Caco-2 (cell line): Measurements from ENCODE around the gene FARP1. TPM values are rescaled to one million over a fixed set of nuclear protein-coding genes. Genes with fewer than 3 reads are reported as not detected.

ENCODE experiments used
- BruUV-seq: library from RNA; stranded (reverse); fragments of 400-500 nt; replicated peaks from 2 replicates; lab custom pipeline; 2021; lab: Mats Ljungman, UMichigan
- CTCF ChIA-PET: fragments of 300-600 bp; sonication (Branson Sonifier 250); formaldehyde crosslinking; loops from one replicate; lab custom pipeline; 2022; ENCODE audit warnings: antibody characterized with exemption; lab: Charles Lee
- POLR2A ChIA-PET: fragments of 300-600 bp; sonication (Branson Sonifier 250); formaldehyde crosslinking; loops from one replicate; lab custom pipeline; 2022; ENCODE audit warnings: antibody characterized with exemption; lab: Charles Lee
- DNase-seq, 2 experiments: peaks; one replicate each; pipeline versions ENCODE4 v3.0.0 to v3.0.0-alpha.2; 2020 to 2022
- H3K27me3 ChIP-seq: replicated peaks from 2 replicates; pipeline ENCODE4 v1.6.0; 2011; ENCODE audit warnings: low read length; ENCODE audit not compliant: control insufficient read depth, insufficient read depth
- H3K36me3 ChIP-seq: 2 replicates; pipeline ENCODE4 v1.5.1; 2011; ENCODE audit warnings: low read length; ENCODE audit not compliant: control insufficient read depth, insufficient read depth
- H3K4me1 ChIP-seq: fragments of 250-450 bp; sonication (Bioruptor Pico); 2 replicates; pipeline ENCODE4 v1.5.1; 2020; ENCODE audit warnings: mild to moderate bottlenecking
- H3K4me3 ChIP-seq: 2 replicates; pipeline ENCODE4 v1.5.1; 2011; ENCODE audit warnings: low read depth, mild to moderate bottlenecking, control low read depth, low read length
- H3K9me3 ChIP-seq: fragments of 250-450 bp; sonication (Bioruptor Pico); 2 replicates; pipeline ENCODE4 v1.5.1; 2020; ENCODE audit warnings: mild to moderate bottlenecking, moderate library complexity
- H3K27ac Mint-ChIP-seq: one replicate; pipeline ENCODE4 v1.8.0; 2022; ENCODE audit warnings: mixed read lengths; ENCODE audit not compliant: unreplicated experiment
- H3K27me3 Mint-ChIP-seq: one replicate; pipeline ENCODE4 v1.8.0; 2022; ENCODE audit warnings: mixed read lengths; ENCODE audit not compliant: insufficient read depth, unreplicated experiment
- H3K36me3 Mint-ChIP-seq: one replicate; pipeline ENCODE4 v1.8.0; 2022; ENCODE audit warnings: mild to moderate bottlenecking, mixed read lengths; ENCODE audit not compliant: insufficient read depth, unreplicated experiment
- H3K4me1 Mint-ChIP-seq: one replicate; pipeline ENCODE4 v1.8.0; 2022; ENCODE audit warnings: low read depth, mixed read lengths; ENCODE audit not compliant: unreplicated experiment
- H3K4me3 Mint-ChIP-seq: one replicate; pipeline ENCODE4 v1.8.0; 2022; ENCODE audit warnings: mild to moderate bottlenecking, moderate library complexity, mixed read lengths; ENCODE audit not compliant: unreplicated experiment
- H3K9me3 Mint-ChIP-seq: one replicate; pipeline ENCODE4 v1.8.0; 2022; ENCODE audit warnings: mixed read lengths; ENCODE audit not compliant: unreplicated experiment
- intact Hi-C: fragments of 100-400 bp; cut with micrococcal nuclease; formaldehyde crosslinking; loops from one replicate; pipeline ENCODE4 v1.10.0; 2022; ENCODE audit not compliant: unreplicated experiment
- total RNA-seq: library from RNA; stranded (reverse); gene quantifications from 2 replicates; pipeline ENCODE4 v1.2.3, GENCODE V29; 2022
- TF ChIP-seq, protein P1 (sequence below), 2 experiments: fragments of 200-600 bp in 1 of 2; IDR thresholded peaks; 1 replicate in 1 of 2; 2 replicates in 1 of 2; pipeline versions ENCODE4 v1.5.1 to v1.8.0; 2011 to 2022; ENCODE audit warnings: antibody characterized with exemption in 1 of 2, control low read depth in 1 of 2, inconsistent platforms in 1 of 2, low read depth in 1 of 2, low read length in 1 of 2, mild to moderate bottlenecking in 1 of 2, moderate library complexity in 1 of 2; ENCODE audit not compliant: insufficient read depth in 1 of 2, severe bottlenecking in 1 of 2, unreplicated experiment in 1 of 2

FARP1 gene
- total RNA-seq, 1 experiment from 2014 or later: 189 TPM

DNA sequence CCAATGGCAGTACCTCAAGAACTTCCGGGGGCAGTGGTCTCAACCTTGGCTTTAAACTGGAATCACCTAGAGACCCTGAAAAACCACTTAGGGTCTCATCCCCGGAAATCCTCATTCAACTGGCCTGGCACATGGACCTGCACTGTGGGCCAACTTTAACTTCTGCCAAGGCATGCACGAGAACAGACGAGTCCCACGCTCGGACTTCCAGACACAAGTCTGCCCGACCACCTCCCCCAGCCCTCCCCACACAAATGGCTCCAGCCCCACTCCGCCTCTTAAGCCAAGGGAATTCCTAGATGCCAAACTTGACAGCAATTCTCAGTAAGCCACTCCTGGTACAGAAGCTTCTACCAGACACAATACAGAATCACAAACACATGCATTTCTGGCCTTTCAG, 320.1 kb downstream of the FARP1 start:
- BruUV-seq: no TSS peak
- Histone ChIP-seq H3K36me3 (peaks cover 3% of the 10 kb centered on the region), H3K4me1 (no peaks in the 10 kb centered on the region), H3K9me3 (no peaks in the 10 kb centered on the region), H3K27me3 (no peaks in the 10 kb centered on the region), H3K4me3 (no peak overlapping the region)
- H3K27ac Mint-ChIP-seq: peak overlapping the region; percentile 58
- peak overlapping the region; percentile 17 for H3K4me3 Mint-ChIP-seq
- intact Hi-C loops: no loop called here
- peaks cover 24% of the 10 kb centered on the region for H3K4me1 Mint-ChIP-seq
- POLR2A ChIA-PET: no interaction called here
- peaks cover 94% of the 10 kb centered on the region for H3K36me3 Mint-ChIP-seq
- TF ChIP-seq, protein P1, sequence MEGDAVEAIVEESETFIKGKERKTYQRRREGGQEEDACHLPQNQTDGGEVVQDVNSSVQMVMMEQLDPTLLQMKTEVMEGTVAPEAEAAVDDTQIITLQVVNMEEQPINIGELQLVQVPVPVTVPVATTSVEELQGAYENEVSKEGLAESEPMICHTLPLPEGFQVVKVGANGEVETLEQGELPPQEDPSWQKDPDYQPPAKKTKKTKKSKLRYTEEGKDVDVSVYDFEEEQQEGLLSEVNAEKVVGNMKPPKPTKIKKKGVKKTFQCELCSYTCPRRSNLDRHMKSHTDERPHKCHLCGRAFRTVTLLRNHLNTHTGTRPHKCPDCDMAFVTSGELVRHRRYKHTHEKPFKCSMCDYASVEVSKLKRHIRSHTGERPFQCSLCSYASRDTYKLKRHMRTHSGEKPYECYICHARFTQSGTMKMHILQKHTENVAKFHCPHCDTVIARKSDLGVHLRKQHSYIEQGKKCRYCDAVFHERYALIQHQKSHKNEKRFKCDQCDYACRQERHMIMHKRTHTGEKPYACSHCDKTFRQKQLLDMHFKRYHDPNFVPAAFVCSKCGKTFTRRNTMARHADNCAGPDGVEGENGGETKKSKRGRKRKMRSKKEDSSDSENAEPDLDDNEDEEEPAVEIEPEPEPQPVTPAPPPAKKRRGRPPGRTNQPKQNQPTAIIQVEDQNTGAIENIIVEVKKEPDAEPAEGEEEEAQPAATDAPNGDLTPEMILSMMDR (IDR thresholded peaks at IDR 0.05; ENCODE audit: insufficient read depth in 1 of 2, low read depth in 1 of 2, low read length in 1 of 2, severe bottlenecking in 1 of 2, unreplicated experiment in 1 of 2): no peak
- CTCF ChIA-PET: interaction anchor here (0.9 kb wide), 1 partner anchor 191 kb away, joined by 4 read pairs; no protein-coding TSS in a partner anchor
- no peak for DNase-seq
- no peaks in the 10 kb centered on the region for H3K9me3 Mint-ChIP-seq
- H3K27me3 Mint-ChIP-seq: no peaks in the 10 kb centered on the region

- CTCF ChIA-PET: interaction anchor here (0.7 to 1.4 kb wide), 2 partner anchors 207 to 220 kb away, joined by 3 to 5 read pairs; no protein-coding TSS in a partner anchor
- no peaks in the 10 kb centered on the region for H3K9me3 Mint-ChIP-seq
- POLR2A ChIA-PET: no interaction called here
- Histone ChIP-seq H3K9me3 (no peaks in the 10 kb centered on the region), H3K4me3 (no peak overlapping the region), H3K4me1 (no peaks in the 10 kb centered on the region), H3K27me3 (no peaks in the 10 kb centered on the region), H3K36me3 (peaks cover 5% of the 10 kb centered on the region; the same call in 1 of the 2 replicates)
- H3K27me3 Mint-ChIP-seq: no peaks in the 10 kb centered on the region
- TF ChIP-seq, protein P1 (IDR thresholded peaks at IDR 0.05; ENCODE audit: insufficient read depth in 1 of 2, low read depth in 1 of 2, low read length in 1 of 2, severe bottlenecking in 1 of 2, unreplicated experiment in 1 of 2): peak; percentile 58 to 67
- H3K4me1 Mint-ChIP-seq: peaks cover 19% of the 10 kb centered on the region
- peaks cover 84% of the 10 kb centered on the region for H3K36me3 Mint-ChIP-seq
- H3K4me3 Mint-ChIP-seq: no peak overlapping the region
- intact Hi-C loops: loop anchor here (5.0 kb wide), 1 partner anchor 376 kb away; no protein-coding TSS in a partner anchor
- BruUV-seq: no TSS peak
- DNase-seq: peak in 1 of 2 experiments; percentile 69
- H3K27ac Mint-ChIP-seq: no peak overlapping the region
These were observed 323.8 kb downstream of the FARP1 start for GRCh38 chr13:98466634-98467236.

DNA sequence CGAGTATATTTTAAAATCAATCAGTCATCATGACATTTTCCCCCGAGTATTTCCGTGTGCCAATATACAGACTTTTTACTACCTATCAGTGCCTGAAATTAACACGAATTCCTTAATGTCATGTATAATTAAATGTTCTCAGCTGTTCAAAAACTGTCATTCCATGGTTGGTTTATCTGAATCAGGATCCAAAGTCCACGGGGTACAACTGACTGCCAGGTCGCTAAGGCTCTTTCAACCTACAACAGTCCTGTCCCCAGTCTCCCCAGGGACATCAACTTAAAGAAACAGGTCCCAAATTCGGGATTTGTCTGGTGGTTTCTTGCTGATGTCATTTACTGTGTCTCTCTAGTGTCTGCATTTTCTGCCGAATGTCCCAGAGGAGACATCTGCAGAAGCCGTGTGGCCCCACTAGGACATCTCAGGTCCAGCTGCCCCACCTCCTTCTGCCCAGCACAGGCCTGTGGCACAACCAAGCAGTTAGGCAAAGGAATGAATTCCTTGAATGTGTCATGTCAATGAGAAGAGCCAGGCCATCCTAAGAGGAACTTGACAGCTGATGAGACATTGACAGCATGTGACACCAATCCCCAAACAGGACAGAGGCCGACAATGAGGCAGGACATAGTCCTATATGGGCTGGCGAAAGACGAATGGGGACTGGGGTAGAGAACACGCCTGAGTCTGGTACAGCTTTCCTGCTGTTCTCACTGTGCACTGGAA, 324.5 kb downstream of the FARP1 start:
- no peak for DNase-seq
- no TSS peak for BruUV-seq
- intact Hi-C loops: loop anchor here (5.0 kb wide), 1 partner anchor 375 kb away; no protein-coding TSS in a partner anchor
- H3K4me1 ChIP-seq: no peaks in the 10 kb centered on the region
- TF ChIP-seq, protein P1 (IDR thresholded peaks at IDR 0.05; ENCODE audit: insufficient read depth in 1 of 2, low read depth in 1 of 2, low read length in 1 of 2, severe bottlenecking in 1 of 2, unreplicated experiment in 1 of 2): no peak
- Mint-ChIP-seq H3K4me3 (no peak overlapping the region), H3K4me1 (peaks cover 12% of the 10 kb centered on the region), H3K36me3 (peaks cover 84% of the 10 kb centered on the region), H3K27ac (no peak overlapping the region), H3K9me3 (no peaks in the 10 kb centered on the region), H3K27me3 (no peaks in the 10 kb centered on the region)
- CTCF ChIA-PET: interaction anchor here (0.7 to 1.4 kb wide), 2 partner anchors 206 to 219 kb away, joined by 3 to 5 read pairs; no protein-coding TSS in a partner anchor
- no peak overlapping the region for H3K4me3 ChIP-seq
- POLR2A ChIA-PET: no interaction called here
- H3K9me3 ChIP-seq: no peaks in the 10 kb centered on the region
- H3K27me3 ChIP-seq: no peaks in the 10 kb centered on the region
- H3K36me3 ChIP-seq: peaks cover 4% of the 10 kb centered on the region
